Epithelial cell of proximal tubule (primary cell): ENCODE results near the gene BHLHA15. TPM values are rescaled to one million over a fixed set of nuclear protein-coding genes. Genes with fewer than 3 reads are reported as not detected.

Source experiments
- DNase-seq: peaks from one replicate; pipeline ENCODE4 v3.0.0-alpha.2; 2011; ENCODE audit warnings: low read depth
- H3K4me3 ChIP-seq: 2 replicates; pipeline ENCODE4 v1.5.1; 2011; ENCODE audit warnings: low read depth, mild to moderate bottlenecking, low read length
- total RNA-seq: library from RNA; depleted of rRNA; stranded (reverse); fragments of >200 nt; gene quantifications from 2 replicates; pipeline ENCODE4 v1.2.3, GENCODE V29; 2015
- TF ChIP-seq, protein P1 (sequence below): conservative IDR thresholded peaks from 2 replicates; pipeline ENCODE4 v1.5.1; 2012; ENCODE audit warnings: low read depth, mild to moderate bottlenecking, low read length

BHLHA15 gene
- total RNA-seq, 1 donor from 2014 or later: 1.8 TPM

DNA sequence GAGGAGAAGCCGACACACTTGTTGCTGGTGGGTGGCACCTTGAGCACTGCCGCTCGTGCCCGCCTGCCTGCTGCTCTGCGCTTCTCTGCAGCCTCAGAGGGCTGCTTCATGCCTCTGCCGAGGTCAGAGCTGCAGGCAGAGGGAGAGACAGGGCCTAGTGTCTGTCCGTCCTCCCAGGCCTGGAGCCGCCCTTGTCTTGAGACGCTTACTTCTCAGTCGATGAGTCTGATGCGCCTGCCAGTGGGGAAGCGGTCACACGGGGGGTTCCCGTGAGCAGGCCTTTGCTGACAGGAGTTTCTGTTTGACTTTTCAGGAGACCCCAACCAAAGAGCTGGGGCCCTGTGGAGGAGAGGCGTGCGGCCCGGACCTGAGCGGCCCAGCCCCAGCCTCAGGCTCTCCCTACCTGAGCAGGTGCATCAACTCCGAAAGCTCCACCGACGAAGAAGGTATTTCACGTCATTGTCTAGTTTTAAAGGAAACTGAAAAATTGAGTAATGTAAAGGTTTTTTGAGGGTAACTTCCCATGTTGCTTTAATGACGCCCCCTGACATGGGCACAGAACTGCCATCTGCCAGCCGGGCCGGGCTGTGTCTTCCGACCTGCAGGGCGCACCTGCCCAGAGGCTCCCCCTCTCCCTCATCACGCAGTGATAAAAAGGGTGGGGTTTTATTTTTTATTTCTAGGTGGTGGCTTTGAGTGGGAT is 7.8 kb upstream of the BHLHA15 start:
- TF ChIP-seq, protein P1, sequence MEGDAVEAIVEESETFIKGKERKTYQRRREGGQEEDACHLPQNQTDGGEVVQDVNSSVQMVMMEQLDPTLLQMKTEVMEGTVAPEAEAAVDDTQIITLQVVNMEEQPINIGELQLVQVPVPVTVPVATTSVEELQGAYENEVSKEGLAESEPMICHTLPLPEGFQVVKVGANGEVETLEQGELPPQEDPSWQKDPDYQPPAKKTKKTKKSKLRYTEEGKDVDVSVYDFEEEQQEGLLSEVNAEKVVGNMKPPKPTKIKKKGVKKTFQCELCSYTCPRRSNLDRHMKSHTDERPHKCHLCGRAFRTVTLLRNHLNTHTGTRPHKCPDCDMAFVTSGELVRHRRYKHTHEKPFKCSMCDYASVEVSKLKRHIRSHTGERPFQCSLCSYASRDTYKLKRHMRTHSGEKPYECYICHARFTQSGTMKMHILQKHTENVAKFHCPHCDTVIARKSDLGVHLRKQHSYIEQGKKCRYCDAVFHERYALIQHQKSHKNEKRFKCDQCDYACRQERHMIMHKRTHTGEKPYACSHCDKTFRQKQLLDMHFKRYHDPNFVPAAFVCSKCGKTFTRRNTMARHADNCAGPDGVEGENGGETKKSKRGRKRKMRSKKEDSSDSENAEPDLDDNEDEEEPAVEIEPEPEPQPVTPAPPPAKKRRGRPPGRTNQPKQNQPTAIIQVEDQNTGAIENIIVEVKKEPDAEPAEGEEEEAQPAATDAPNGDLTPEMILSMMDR: no peak
- DNase-seq: no peak
- H3K4me3 ChIP-seq: no peak overlapping the region

DNA sequence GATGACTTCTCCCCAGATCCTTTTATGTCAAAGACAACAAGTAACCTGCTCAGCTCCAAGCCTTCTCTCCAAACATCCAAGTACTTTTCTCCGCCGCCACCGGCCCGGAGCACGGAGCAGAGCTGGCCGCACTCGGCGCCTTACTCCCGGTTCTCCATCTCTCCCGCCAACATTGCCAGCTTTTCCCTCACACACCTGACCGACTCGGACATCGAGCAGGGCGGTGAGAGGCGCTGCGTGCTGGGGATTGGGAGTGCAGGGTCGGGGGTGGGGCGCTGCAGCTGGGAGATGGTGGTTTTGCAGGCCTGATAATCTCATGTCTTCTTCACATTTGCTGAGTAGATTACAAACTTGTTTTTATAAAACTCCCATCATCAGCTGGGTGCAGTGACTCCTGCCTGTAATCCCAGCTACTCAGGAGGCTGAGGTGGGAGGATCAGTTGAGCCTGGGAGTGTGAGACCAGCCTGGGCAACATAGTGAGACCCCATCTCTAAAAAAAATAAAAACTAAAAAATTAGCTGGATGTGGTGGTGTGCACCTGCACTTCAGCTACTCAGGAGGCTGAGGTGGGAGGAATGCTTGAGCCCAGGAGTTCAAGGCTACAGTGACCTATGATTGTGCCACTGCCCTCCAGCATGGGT is 7.2 kb upstream of the BHLHA15 start:
- DNase-seq: no peak
- TF ChIP-seq, protein P1: no peak
- H3K4me3 ChIP-seq: no peak overlapping the region

DNA sequence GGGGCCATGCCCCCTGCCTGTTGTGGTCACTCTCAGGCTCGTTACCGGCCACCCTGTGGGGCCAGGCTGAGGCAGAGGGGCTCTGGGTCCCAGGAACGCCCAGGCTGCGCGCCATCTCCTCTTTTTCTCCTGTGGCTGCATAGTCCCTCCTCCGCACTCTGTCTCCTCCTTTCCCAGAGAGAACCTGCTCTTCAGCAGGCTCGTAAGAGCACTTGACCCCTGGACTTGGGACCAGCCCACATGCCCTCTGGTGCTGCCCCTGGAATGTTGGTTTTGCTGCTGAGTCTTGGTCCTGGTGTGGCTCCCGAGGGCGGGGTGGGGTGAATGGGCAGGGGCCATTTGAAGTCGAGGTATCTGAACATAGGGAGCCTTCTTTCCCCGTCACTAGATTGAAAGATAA is 6.6 kb upstream of the BHLHA15 start:
- no peak overlapping the region for H3K4me3 ChIP-seq
- DNase-seq: no peak
- TF ChIP-seq, protein P1: no peak

DNA sequence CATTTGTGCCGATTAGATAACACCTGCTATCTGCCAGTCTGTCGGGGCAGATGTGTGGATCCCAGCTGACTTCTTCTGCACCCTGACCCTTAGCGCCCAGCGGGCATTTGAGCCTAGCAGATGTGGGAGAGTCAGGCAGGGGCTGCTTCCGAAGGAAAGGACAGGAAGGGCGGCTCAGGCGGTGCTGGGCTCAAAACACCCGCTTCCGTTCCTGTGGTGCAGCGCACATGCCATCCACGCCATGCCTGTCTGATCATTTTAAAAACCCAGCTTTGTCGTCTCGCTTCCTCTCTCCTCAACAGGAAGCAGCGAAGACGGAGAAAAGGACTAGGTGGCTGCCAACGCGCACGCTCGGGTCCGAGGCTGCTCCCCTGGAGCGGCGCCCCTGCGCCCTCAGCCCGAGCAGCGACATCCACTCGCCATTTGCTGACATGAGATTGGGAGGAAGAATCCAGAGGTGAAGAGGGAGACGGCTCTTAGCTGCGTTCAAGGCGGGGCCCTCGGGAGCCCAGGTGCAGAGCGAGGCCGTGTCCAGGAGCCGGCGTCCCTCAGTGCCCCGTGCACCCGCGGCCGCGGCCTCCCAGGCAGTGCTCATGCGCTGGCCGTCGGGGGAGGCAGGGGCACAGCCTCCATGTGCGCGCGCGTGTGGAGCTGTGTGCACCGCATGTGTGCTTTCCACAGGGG is 5.9 kb upstream of the BHLHA15 start:
- TF ChIP-seq, protein P1: no peak
- DNase-seq: no peak
- H3K4me3 ChIP-seq: no peak overlapping the region

DNA sequence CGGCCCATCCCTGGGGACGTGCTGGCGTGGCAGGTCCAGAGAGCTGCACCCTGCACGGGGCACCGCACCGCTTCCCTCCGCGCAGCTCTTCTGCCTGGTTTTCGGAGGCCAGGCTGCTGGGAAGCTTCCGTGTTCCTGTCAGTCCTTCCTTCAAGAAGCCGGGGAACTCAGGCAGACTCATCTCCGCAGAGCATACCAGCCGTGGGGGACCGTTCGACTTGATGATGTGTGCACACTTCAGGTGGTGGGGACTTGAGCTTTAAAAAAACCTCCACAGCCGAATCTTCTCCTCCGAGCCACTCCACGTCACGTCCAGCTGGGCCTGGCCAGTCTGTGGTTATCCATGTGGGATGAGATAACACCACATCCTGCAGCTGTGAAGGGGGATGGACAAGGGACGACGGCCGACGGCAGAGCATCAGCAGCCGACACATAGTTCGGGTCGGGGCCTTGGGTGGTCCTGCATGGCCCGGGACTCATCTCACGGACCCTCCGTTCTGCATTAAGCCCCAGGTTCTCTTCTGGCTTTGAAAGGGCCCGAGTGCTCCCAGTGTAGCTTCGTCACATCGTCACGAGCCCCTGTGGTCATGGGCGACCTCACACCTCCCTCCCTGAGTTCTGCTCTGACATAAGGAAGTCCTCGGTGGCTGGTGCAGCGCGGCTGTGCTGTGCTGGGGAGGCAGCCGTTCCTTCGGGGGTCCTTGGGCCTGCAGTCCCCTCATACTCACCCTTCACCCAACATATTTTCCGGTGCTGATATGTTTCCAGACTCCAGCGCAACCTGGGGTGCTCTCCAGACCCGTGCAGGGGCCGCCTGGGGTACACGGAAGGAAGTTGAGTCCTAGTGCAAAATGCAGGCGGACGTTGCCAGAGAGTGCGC is 4.5 kb upstream of the BHLHA15 start:
- DNase-seq: no peak
- TF ChIP-seq, protein P1: no peak
- no peak overlapping the region for H3K4me3 ChIP-seq

DNA sequence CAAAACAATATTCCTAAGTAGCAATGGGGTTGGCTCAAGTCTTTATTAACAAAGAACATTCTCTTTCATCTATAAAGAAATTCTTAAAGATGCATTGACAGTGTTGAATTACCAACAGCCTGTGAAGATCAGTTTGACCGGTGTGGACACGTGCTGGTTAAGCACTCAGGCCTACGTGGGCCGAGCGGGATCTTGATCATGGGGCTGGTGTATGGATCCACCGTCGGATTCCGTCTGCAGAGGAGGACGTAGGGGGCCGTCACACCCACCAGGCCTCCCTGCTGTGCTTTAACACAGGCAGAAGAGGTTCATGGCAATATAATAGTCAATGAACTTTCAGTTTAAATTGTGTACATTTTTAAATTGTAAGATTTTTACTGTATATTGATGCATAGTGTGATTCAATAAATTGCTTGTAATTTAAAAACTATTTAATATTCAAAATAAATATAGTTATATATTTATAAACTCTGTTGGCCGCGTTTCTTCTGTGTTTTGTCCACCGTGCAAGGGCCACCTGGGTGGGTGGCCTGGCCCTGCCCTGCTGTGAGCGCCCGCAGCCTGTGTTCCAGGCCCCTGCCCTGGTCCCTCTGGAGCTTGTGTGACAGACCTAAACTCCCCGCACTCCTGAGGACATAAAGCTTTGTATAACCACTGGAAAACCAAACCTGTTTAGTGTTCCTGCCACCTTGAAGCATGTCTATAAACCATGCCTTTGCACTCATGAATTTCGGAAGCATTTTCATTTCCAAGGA is 1.9 kb upstream of the BHLHA15 start:
- no peak for DNase-seq
- TF ChIP-seq, protein P1: no peak
- no peak overlapping the region for H3K4me3 ChIP-seq
